AG09319 (cell line): Measurements from ENCODE around the gene XAF1.
"Not testable (repeated sequence)": the region's sequence is repeated elsewhere in the genome, so short reads cannot be mapped to it uniquely, and the experiment has no call there.

Experiments used
- DNase-seq: peaks from one replicate; pipeline ENCODE4 v3.0.0-alpha.2; 2010; ENCODE audit warnings: low read depth; ENCODE audit errors: extremely low read depth
- CTCF ChIP-seq: IDR thresholded peaks from 2 replicates; pipeline ENCODE4 v1.5.1; 2011; ENCODE audit warnings: low read depth, mild to moderate bottlenecking, inconsistent platforms, low read length, moderate library complexity

Gene XAF1

GRCh38 chr17:6811510-6811909 lies 55.7 kb downstream of the XAF1 start:
- no peak for DNase-seq
- TF ChIP-seq CTCF = no peak

GRCh38 chr17:6812295-6812694 lies 56.4 kb downstream of the XAF1 start:
- no peak for TF ChIP-seq CTCF
- DNase-seq = no peak

GRCh38 chr17:6815775-6816174 lies 59.9 kb downstream of the XAF1 start:
- TF ChIP-seq CTCF = no peak
- DNase-seq = no peak

GRCh38 chr17:6816368-6816767 lies 60.5 kb downstream of the XAF1 start:
- not testable (repeated sequence) for DNase-seq

- no peak for TF ChIP-seq CTCF
- DNase-seq = no peak
Measured at GRCh38 chr17:6818938-6819337, 63.1 kb downstream of the XAF1 start.

GRCh38 chr17:6823011-6823442 lies 67.2 kb downstream of the XAF1 start:
- no peak for TF ChIP-seq CTCF
- DNase-seq = no peak
